Germinal center (tissue), 1 donor: Measurements from ENCODE around the gene PACRG.
"Not testable (repeated sequence)": the region's sequence is repeated elsewhere in the genome, so short reads cannot be mapped to it uniquely, and the experiment has no call there.

ENCODE experiments used
- DNase-seq: peaks from one replicate; pipeline ENCODE4 v3.0.0; 2012; ENCODE audit warnings: mixed read lengths, low spot score

The PACRG gene

DNA sequence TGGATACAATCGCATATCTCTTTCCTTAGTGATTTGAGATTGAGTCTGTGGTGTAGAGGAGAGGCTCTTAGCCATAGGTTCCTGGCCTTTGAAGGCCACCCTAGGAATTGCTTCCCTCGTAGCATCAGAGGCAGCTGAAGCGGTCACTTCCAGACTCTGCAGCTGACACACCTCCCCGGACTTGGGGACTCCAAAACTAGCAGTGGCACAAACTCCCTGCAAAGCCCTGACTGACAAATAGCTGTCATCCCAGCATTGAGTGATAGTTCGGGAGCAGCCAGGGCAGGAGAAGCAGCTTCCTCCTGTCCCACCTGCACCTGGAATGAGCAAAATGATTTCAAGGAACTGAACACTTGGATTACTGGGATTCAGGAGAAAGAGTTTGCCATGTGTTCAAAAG lies 586.2 kb downstream of the PACRG start:
- no peak for DNase-seq

GRCh38 chr6:163314791-163315470 lies 587.2 kb downstream of the PACRG start:
- DNase-seq = no peak

DNA sequence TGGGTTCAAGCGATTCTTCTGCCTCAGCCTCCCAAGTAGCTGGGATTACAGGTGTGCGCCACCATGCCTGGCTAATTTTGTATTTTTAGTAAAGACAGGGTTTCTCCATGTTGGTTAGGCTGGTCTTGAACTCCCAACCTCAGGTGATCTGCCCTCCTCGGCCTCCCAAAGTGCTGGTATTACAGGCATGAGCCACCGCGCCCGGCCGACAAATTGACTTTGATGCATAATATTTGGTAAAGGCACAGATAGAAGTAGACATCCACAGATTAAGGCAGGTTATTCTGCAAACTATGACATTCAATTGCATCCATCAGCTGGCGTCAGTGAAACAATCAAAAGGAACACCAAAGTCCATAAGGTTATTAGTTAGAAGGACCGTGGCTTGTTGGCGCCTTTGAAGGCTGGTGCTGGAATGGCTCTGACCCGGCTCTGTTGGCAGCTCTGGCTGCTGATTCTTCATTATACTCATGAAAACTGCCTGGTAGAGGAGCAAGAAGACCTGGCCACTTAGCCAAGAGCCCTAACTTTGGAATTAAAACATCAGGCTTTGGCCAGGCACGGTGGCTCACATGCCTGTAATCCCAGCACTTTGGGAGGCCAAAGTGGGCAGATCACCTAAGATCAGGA lies 589.2 kb downstream of the PACRG start:
- not testable (repeated sequence) for DNase-seq

DNA sequence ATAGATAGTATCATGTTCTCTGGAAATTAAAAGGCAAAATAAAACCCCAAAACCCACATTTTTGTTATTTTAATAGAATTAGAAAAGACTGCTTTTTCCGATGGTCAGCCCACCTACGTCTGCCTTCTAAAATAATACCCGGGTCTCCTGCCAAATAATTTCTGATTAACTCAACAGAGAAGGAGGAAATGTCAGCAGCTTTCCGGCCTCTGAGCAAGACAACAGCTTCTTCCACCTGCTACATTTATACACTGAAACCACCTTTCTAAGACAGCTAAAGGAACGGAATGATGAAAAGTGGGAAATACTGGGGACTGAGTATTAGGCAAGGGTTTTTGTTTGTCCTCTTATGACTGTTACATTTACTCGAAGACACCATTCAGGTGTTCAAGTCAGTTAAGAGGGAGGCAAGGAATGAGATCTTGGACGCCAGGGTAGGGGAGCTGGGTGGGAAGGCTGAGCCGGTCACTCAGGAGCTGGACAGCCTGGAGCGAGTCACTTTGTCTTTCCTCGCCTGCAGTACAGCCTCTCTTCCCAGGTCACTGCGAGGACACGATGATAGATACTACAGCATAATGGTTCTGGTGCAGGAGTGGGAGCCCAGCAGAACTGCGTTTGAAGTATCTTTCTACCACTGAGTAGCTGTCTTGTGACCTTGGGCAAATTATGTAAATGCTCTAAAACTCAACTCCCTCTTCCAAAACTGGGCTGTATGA lies 590.5 kb downstream of the PACRG start:
- no peak for DNase-seq

DNA sequence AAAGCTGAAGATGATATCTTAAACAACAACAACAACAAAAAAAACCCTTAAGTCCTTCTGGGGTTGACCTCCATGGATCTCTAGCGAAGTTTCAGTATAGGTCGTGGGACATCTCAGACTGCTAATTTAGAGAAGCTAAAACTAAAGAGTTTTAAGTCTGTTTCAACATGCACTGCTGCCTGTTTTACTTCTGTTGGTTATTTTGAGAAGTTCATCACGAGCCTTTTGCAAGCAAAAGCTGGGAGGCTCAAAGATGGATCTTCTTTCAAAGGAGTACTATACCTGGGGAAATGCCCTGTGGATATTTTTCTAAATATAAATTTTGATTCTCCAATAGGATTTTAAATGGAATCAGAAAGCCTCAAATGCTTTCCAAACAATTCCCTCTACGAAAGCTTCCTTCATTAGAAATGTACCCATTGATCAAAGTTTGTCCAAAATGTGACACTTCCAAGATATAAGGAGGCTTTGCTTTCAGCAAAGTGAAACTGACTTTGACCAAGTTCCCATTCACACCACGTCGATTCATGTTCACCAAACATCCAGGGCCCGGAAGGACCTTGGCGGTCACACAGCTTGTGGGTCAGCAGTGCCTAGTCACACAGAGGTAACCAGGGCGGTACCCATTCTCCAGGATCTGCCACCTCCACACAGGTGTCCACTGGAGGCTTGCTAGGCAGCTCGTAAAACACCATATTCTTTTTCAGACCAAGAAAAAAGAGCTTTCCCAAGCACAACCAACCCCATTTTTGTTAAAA lies 592.0 kb downstream of the PACRG start:
- DNase-seq = no peak

DNA sequence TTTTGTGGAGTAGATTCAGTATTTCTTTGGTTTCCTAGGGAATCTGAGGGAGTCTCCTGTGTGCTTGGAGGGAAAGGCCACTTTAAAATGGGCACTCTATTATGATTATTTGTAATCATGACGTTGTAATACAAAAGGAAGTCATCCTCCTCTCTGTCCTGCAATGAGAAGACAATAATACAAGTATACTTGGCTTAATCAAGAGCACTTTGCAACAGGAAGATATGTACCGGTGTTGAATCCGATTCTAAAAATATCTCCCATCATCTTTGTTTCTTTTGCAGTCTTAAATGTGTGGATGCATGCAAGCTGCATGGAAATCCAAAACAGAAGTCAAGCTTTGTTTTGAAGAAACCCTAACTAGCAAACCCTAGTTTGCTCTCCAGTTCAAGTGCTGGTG lies 592.6 kb downstream of the PACRG start:
- no peak for DNase-seq

DNA sequence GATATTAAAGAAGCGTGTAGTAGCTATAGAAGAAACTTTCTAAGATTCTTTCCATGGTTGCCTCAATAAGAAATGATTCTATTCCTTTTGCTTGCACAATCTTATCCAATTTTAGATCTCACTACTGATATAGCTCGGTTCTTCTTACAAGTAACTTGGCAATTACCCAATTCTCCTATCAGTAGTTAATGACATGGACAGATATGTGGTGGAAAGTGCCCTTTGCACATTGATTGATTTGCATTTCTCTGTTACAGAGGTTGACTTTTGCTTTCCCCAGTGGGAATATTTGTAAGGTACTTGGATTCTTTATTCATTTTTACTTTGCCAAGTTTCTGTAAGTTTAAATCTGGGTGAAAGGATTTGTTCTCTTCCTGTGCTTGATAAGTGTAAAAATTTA lies 593.0 kb downstream of the PACRG start:
- no peak for DNase-seq

DNA sequence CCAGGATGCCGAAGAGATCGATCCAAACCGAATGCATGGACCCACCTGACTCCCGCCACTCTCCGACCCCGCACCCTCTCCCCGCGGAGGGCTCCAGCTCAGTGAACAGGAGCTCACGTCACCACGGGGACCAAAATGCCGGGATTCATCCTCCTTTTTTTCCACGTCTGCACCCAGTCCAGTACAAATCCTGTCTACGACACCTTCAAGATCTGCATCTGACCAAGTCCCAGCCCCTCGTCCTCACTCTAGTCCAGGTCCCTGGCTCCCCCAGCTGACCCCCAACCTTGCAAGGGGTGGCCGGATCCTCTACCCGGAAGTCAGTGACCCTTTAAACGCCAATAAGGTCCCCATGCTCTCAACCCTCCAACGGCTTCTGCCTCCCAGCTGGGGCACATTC lies 593.9 kb downstream of the PACRG start:
- no peak for DNase-seq

- DNase-seq = no peak
These were observed 595.5 kb downstream of the PACRG start for GRCh38 chr6:163323274-163323673.

DNA sequence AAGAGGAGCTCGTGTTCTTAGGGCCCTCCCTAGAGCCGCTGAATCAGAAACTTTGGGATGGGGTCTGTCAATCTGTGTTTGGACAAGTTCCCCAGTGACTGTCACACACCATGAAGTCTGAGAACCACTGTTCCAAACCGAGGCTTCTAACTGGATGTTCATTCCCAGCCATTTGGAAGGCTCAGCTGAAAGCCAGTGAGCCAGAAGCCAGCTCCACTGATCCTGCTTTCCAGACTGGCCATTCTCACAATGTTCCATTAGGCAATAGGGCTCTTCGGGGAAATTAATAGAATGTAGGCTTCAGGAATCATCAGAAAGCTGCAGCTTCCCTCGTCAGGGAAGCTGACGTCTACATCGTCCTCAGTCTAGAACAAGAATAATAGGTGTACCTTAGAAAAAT lies 595.9 kb downstream of the PACRG start:
- no peak for DNase-seq

- no peak for DNase-seq
These were observed 596.5 kb downstream of the PACRG start for GRCh38 chr6:163324326-163324687.

DNA sequence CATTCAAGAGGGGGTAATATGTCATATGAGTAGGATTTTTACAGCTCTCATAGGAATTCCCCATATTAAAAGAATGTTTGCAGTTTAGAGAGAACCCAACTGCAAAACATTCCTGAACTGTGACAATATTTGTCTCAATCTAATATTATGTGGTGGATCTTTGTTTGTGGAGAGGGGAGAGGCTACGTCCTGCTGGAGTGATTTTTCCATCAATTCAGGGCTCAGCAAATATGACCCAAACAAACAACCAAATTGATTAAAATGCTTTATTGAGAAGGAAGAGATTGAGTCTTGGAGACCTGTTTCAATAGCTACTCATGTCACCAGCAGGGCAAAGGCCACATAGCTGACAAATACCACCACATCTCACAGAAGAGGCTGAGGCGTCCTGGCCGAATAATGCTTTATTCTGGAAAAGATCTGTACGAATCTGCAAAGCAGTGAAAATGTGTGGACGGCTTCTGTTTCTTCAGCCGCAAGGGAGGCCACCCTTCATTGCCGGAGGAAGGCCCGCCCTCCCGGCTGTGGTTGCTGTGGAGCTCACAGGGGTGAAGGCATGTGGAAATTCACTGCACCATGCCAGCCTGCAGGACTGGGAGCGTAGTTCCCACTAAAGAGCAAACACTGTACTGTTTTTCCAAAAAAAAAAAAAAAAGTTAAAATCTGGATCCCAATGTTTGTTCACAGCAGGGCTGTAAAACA lies 597.1 kb downstream of the PACRG start:
- DNase-seq = no peak

GRCh38 chr6:163325390-163325784 lies 597.6 kb downstream of the PACRG start:
- DNase-seq = no peak

DNA sequence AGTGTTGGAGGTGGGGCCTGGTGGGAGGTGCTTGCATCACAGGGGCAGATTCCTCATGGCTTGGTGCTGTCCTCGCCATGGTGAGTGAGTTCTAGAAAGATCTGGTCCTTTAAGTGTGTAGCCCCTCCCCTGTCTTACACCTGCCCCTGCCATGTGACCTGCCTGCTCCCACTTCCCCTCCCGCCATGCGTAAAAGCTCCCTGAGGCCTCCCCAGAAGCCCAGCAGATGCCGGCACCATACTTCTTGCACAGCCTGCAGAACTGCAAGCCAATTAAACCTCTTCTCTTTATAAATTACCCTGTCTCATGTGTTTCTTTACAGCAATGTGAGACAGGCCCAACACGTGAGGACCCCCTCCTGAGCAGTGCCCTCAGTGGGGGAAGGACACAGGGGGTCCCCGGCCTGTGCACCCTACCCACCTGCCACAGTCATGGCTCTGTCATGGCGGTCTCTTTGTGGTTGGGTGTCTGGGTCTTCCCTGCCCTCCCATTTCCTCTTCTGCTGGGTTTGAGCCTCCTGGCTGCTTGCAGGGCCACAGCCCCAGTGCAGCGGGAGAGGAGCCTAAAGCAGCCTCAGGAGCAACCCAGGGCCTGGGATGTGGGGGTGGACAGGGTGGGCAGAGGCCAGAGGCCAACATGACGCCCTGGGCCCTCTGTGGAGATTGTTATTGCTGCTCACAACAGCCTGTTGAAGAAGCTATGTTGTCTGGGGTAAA lies 599.5 kb downstream of the PACRG start:
- DNase-seq = no peak

- DNase-seq = no peak
These were observed 600.1 kb downstream of the PACRG start for GRCh38 chr6:163327921-163328320.

DNA sequence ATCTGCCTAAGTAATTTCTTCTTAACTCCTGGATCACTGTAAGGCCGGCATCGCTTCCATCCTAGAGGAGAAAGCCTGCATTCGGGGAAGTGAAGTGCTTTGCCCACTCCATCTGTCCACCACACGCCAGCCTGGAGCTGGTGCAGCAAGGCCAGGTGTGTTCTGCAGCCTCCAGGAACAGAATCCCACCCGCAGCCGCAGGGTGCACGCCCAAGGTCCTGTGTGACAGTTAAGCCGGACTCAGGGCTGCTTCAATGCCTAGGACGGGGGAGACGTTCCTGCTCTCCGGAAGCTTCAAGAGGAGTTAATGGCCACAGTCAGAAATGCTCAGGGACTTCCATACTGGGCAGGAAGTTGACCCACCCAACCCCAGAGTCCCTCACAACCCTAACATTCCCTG lies 600.6 kb downstream of the PACRG start:
- no peak for DNase-seq

DNA sequence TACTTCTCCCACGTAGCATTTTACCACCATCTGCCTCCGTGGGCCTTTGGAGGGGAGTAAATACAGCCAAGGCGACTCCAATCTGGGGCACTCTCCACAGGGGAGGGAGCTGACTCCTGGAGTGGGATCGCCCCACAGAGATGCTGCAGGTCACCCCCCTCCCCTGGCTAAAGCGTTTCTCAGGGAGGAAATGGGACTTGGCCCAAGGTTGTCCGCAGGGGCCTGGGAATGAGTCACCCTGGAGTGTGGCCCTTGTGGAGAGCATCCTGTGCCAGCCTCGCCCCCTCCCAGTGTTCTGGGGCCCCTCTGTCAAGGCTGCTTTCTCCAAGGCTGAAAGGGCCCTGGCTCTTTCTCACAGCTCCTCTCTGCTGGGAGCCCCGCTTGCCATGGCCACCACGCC lies 602.2 kb downstream of the PACRG start:
- DNase-seq = no peak

DNA sequence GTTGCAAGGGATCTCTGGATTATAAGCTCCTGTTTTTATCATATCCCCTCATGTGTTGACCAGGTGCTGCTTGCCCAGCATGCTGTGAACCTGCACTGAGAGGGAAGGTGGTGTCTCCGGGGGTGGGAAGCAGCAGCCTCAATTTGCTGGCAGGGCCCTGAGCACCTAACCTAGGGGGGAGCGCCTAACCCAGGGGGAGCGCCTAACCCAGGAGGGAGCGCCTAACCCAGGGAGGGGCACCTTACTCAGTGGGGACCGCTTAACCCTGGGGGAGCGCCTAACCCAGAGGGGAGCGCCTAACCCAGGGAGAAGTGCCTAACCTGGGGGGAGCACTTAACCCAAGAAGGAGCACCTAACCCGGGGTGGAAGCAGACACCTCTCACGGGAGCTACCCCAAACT lies 603.5 kb downstream of the PACRG start:
- DNase-seq = no peak

DNA sequence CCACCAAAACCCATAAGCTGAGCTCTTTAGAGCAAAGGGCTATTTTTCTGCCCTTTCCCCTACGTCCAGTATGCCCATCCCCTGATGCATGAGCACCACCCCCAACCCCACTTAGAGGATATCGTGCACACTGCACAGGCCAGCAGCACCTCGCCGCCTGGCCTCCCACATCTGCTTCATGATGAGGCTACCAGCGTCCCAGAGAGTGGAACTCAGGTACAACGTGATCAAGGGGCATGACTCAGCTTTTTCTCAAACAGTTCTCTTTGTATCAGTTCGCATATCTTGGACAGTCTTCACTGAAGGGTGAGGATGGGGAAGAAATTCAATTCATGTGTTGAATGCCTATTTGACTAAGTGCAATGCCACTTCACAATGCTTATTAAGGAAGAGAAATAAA lies 604.8 kb downstream of the PACRG start:
- DNase-seq = no peak

- no peak for DNase-seq
These were observed 605.3 kb downstream of the PACRG start for GRCh38 chr6:163333038-163333437.
